Mucosa of rectum (tissue), 2 donors: ENCODE results near the gene TRMT44.
"Not testable (repeated sequence)": the region's sequence is repeated elsewhere in the genome, so short reads cannot be mapped to it uniquely, and the experiment has no call there.

Experiments
- H3K27ac ChIP-seq, 2 donors: one replicate each; pipeline ENCODE4 v1.7.0; 2013; ENCODE audit warnings: inconsistent platforms in 2 of 2, low read depth in 2 of 2, low read length in 2 of 2
- H3K27me3 ChIP-seq, 2 donors: one replicate each; pipeline ENCODE4 v1.7.0; 2013; ENCODE audit warnings: low read length in 2 of 2; ENCODE audit not compliant: control insufficient read depth in 2 of 2, insufficient read depth in 2 of 2
- H3K36me3 ChIP-seq, 2 donors: one replicate each; pipeline ENCODE4 v1.7.0; 2013; ENCODE audit warnings: low read length in 2 of 2; ENCODE audit not compliant: control insufficient read depth in 2 of 2, insufficient read depth in 2 of 2
- H3K4me1 ChIP-seq, 2 donors: one replicate each; pipeline ENCODE4 v1.7.0; 2013; ENCODE audit warnings: low read length in 2 of 2, mild to moderate bottlenecking in 1 of 2; ENCODE audit not compliant: control insufficient read depth in 2 of 2, insufficient read depth in 2 of 2
- H3K4me3 ChIP-seq, 2 donors: one replicate each; pipeline ENCODE4 v1.7.0; 2013; ENCODE audit warnings: low read length in 2 of 2
- H3K9ac ChIP-seq, 2 donors: one replicate each; pipeline ENCODE4 v1.7.0; 2013; ENCODE audit warnings: low read length in 2 of 2, low read depth in 1 of 2, mild to moderate bottlenecking in 1 of 2
- H3K9me3 ChIP-seq, 2 donors: one replicate each; pipeline ENCODE4 v1.7.0; 2013; ENCODE audit warnings: low read length in 2 of 2; ENCODE audit not compliant: control insufficient read depth in 2 of 2
- donor health status: healthy.
- donor health status: Normal muscosa, but diverticular disease.

Gene TRMT44

GRCh38 chr4:8508266-8508665, 67.7 kb downstream of the TRMT44 start:
- Histone ChIP-seq H3K36me3 (no peaks in the 10 kb centered on the region), H3K9ac (no peak overlapping the region), H3K4me1 (peaks cover 2% of the 10 kb centered on the region in 2 donors), H3K9me3 (no peaks in the 10 kb centered on the region), H3K27me3 (no peaks in the 10 kb centered on the region), H3K4me3 (no peak overlapping the region), H3K27ac (no peak overlapping the region)

GRCh38 chr4:8508740-8509139, 68.2 kb downstream of the TRMT44 start:
- peaks cover 2% of the 10 kb centered on the region in 2 donors for H3K4me1 ChIP-seq

GRCh38 chr4:8509311-8509950, 68.9 kb downstream of the TRMT44 start:
- H3K9me3 ChIP-seq: no peaks in the 10 kb centered on the region
- no peak overlapping the region for H3K4me3 ChIP-seq
- no peak overlapping the region for H3K9ac ChIP-seq
- no peaks in the 10 kb centered on the region for H3K36me3 ChIP-seq
- no peak overlapping the region for H3K27ac ChIP-seq
- H3K27me3 ChIP-seq: no peaks in the 10 kb centered on the region
- peaks cover under 1 to 2% of the 10 kb centered on the region in 2 donors for H3K4me1 ChIP-seq

More at GRCh38 chr4:8508740-8509139, 68.2 kb downstream of the TRMT44 start:
- H3K4me3 ChIP-seq: no peak overlapping the region
- H3K9me3 ChIP-seq: no peaks in the 10 kb centered on the region
- no peak overlapping the region for H3K9ac ChIP-seq
- H3K27ac ChIP-seq: no peak overlapping the region
- no peaks in the 10 kb centered on the region for H3K27me3 ChIP-seq
- H3K36me3 ChIP-seq: no peaks in the 10 kb centered on the region

- no peak overlapping the region for H3K9ac ChIP-seq
- H3K27me3 ChIP-seq: no peaks in the 10 kb centered on the region
- H3K27ac ChIP-seq: no peak overlapping the region
- peaks cover 0 to 2% of the 10 kb centered on the region in 2 donors for H3K4me1 ChIP-seq
- no peaks in the 10 kb centered on the region for H3K36me3 ChIP-seq
- no peaks in the 10 kb centered on the region for H3K9me3 ChIP-seq
- H3K4me3 ChIP-seq: no peak overlapping the region
Measured at GRCh38 chr4:8510191-8510590, 69.6 kb downstream of the TRMT44 start.

GRCh38 chr4:8510611-8511285, 70.2 kb downstream of the TRMT44 start:
- no peaks in the 10 kb centered on the region for H3K9me3 ChIP-seq
- no peak overlapping the region for H3K27ac ChIP-seq
- no peaks in the 10 kb centered on the region for H3K36me3 ChIP-seq
- H3K4me3 ChIP-seq: no peak overlapping the region
- H3K4me1 ChIP-seq: peaks cover 0 to 2% of the 10 kb centered on the region in 2 donors
- no peaks in the 10 kb centered on the region for H3K27me3 ChIP-seq
- no peak overlapping the region for H3K9ac ChIP-seq

- H3K9ac ChIP-seq: no peak overlapping the region
- H3K9me3 ChIP-seq: no peaks in the 10 kb centered on the region
- H3K4me3 ChIP-seq: no peak overlapping the region
- no peaks in the 10 kb centered on the region for H3K27me3 ChIP-seq
- no peak overlapping the region for H3K27ac ChIP-seq
- no peaks in the 10 kb centered on the region for H3K36me3 ChIP-seq
- H3K4me1 ChIP-seq: no peaks in the 10 kb centered on the region
Measured at GRCh38 chr4:8512510-8512909, 71.9 kb downstream of the TRMT44 start.

GRCh38 chr4:8513080-8513479, 72.5 kb downstream of the TRMT44 start:
- not testable (repeated sequence) for H3K27ac ChIP-seq, H3K4me3 ChIP-seq

GRCh38 chr4:8513931-8514330, 73.4 kb downstream of the TRMT44 start:
- no peaks in the 10 kb centered on the region for H3K36me3 ChIP-seq
- H3K4me3 ChIP-seq: no peak overlapping the region
- H3K27ac ChIP-seq: no peak overlapping the region
- H3K9me3 ChIP-seq: no peaks in the 10 kb centered on the region
- H3K9ac ChIP-seq: no peak overlapping the region
- no peaks in the 10 kb centered on the region for H3K27me3 ChIP-seq
- H3K4me1 ChIP-seq: no peaks in the 10 kb centered on the region

More at GRCh38 chr4:8513080-8513479, 72.5 kb downstream of the TRMT44 start:
- H3K27me3 ChIP-seq, H3K4me1 ChIP-seq, H3K9ac ChIP-seq, H3K36me3 ChIP-seq, H3K9me3 ChIP-seq: not testable (repeated sequence)

GRCh38 chr4:8514391-8514790, 73.8 kb downstream of the TRMT44 start:
- Histone ChIP-seq H3K9me3 (no peaks in the 10 kb centered on the region), H3K4me1 (no peaks in the 10 kb centered on the region), H3K27me3 (no peaks in the 10 kb centered on the region), H3K36me3 (no peaks in the 10 kb centered on the region), H3K27ac (no peak overlapping the region), H3K4me3 (no peak overlapping the region), H3K9ac (no peak overlapping the region)

GRCh38 chr4:8515316-8516060, 74.9 kb downstream of the TRMT44 start:
- no peak overlapping the region for H3K9ac ChIP-seq
- H3K27ac ChIP-seq: no peak overlapping the region
- H3K4me3 ChIP-seq: no peak overlapping the region
- H3K27me3 ChIP-seq: no peaks in the 10 kb centered on the region
- H3K4me1 ChIP-seq: no peaks in the 10 kb centered on the region
- H3K9me3 ChIP-seq: peaks cover 0 to 2% of the 10 kb centered on the region in 2 donors
- no peaks in the 10 kb centered on the region for H3K36me3 ChIP-seq
